AG04449 (cell line): Measurements from ENCODE around the gene TRPC5OS.

Experiments
- CTCF ChIA-PET: fragments of 350-600 bp; formaldehyde crosslinking; extraction: SDS; loops from one replicate; lab custom pipeline; 2021; ENCODE audit warnings: antibody characterized with exemption; lab: Yijun Ruan, JAX
- POLR2A ChIA-PET: fragments of 400-600, 350-600 bp; formaldehyde crosslinking; extraction: SDS; loops from one replicate; lab custom pipeline; 2020; ENCODE audit warnings: antibody characterized with exemption, inconsistent platforms; lab: Yijun Ruan, JAX
- DNase-seq: peaks from one replicate; pipeline ENCODE4 v3.0.0-alpha.2; 2010; ENCODE audit warnings: low read depth, low spot score
- H3K4me3 ChIP-seq: 2 replicates; pipeline ENCODE4 v1.5.1; 2011; ENCODE audit warnings: low read depth, mild to moderate bottlenecking, control low read depth, low read length
- TF ChIP-seq, protein P1 (sequence below): IDR thresholded peaks from one replicate; pipeline ENCODE4 v1.5.1; 2011; ENCODE audit warnings: mild to moderate bottlenecking, moderate library complexity, low read length, control low read depth, inconsistent platforms; ENCODE audit not compliant: insufficient read depth; ENCODE audit errors: missing control alignments

The TRPC5OS gene

DNA sequence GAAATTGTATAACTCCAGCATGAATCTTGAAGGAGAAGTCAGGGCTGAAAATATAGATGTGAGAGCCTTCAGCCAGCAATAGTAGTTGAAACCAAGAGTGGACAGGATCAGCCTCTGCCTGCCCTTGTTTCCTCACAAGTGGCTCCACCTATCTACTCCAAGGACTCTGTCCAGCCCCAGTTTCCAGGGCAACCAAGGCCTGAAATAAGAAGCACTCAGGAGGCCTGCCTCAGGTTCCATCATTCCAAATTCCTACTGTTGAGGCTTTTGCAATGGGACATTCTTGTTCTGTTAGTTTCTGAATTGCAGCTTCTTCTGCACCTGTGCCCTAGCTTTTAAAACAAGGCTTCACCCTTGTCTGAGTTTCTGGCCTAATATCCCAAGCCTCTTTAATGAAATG, 41.6 kb downstream of the TRPC5OS start:
- ChIA-PET CTCF (no interaction called here), POLR2A (no interaction called here)
- no peak for DNase-seq
- TF ChIP-seq, protein P1, sequence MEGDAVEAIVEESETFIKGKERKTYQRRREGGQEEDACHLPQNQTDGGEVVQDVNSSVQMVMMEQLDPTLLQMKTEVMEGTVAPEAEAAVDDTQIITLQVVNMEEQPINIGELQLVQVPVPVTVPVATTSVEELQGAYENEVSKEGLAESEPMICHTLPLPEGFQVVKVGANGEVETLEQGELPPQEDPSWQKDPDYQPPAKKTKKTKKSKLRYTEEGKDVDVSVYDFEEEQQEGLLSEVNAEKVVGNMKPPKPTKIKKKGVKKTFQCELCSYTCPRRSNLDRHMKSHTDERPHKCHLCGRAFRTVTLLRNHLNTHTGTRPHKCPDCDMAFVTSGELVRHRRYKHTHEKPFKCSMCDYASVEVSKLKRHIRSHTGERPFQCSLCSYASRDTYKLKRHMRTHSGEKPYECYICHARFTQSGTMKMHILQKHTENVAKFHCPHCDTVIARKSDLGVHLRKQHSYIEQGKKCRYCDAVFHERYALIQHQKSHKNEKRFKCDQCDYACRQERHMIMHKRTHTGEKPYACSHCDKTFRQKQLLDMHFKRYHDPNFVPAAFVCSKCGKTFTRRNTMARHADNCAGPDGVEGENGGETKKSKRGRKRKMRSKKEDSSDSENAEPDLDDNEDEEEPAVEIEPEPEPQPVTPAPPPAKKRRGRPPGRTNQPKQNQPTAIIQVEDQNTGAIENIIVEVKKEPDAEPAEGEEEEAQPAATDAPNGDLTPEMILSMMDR, result no peak
- H3K4me3 ChIP-seq, result no peak overlapping the region

DNA sequence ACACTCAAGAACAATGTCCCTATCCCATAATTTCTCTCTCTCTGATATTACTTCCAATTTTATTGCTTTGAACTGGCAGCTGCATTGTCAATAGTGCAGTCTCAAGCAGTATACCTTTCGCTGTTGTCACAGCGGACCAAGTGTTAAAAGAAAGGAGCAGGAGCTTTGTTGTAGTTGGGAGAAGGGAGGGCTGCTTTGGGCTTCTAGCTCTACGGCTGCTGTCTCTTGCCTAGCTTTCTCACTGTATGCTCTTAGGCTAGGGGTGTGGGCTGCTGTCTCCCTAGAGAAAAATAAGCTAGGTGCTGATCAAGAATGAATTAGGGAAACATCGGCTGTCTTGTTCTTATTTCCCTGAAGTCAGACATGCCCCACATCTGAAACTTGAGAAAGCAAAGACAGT, 52.5 kb downstream of the TRPC5OS start:
- CTCF ChIA-PET, result no interaction called here
- POLR2A ChIA-PET, result no interaction called here
- TF ChIP-seq, protein P1, result no peak

More for the DNA sequence above, 52.5 kb downstream of the TRPC5OS start:
- H3K4me3 ChIP-seq, result no peak overlapping the region
- DNase-seq, result no peak
